Spleen (tissue), 7 donors: Measurements from ENCODE around the gene MYH1.

Source experiments
- POLR2A ChIP-seq, 3 donors: fragments of 450-650 bp; IDR thresholded peaks; one replicate each; pipeline ENCODE4 v1.5.1; 2017; ENCODE audit warnings: antibody characterized with exemption in 3 of 3, mild to moderate bottlenecking in 1 of 3
- TF ChIP-seq, protein P1 (sequence below), 11 experiments: fragments of 200-600 bp in 7 of 11; fragments of 450-650 bp in 4 of 11; sonication (generic) in 4 of 11; IDR thresholded peaks in 8 of 11; conservative IDR thresholded peaks in 3 of 11; 1 replicate in 7 of 11; 2 replicates in 4 of 11; pipeline versions ENCODE4 v1.4.0 to v1.8.0; 2016 to 2021; ENCODE audit warnings: antibody characterized with exemption in 11 of 11, inconsistent platforms in 4 of 11, mild to moderate bottlenecking in 1 of 11
- donor health status: DM: no; HTN: no; CAD: no; lungs with moderate emphysema.
- donor health status: DM: no; HTN: no; CAD: no.
- donor health status: DM: no; HTN: no; CAD: no.

DNA sequence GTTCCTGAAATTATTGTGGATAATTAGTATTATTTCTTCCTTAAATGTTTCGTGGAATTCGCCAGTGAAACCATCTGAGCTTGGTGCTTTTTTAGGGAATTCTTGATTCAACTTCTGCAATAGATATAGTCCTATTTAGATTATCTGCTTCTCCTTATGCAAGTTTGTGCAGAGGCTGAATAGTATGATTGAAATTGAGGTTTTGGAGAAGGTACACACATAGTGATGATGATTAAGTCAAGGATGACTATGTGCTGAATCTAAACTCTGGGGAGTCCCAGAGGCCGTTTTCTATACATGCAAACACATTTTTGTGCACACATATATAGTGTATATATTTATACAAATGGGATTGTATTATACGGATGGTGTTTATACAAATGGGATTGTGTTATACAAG is 43.8 kb downstream of the MYH1 start:
- TF ChIP-seq, protein P1, sequence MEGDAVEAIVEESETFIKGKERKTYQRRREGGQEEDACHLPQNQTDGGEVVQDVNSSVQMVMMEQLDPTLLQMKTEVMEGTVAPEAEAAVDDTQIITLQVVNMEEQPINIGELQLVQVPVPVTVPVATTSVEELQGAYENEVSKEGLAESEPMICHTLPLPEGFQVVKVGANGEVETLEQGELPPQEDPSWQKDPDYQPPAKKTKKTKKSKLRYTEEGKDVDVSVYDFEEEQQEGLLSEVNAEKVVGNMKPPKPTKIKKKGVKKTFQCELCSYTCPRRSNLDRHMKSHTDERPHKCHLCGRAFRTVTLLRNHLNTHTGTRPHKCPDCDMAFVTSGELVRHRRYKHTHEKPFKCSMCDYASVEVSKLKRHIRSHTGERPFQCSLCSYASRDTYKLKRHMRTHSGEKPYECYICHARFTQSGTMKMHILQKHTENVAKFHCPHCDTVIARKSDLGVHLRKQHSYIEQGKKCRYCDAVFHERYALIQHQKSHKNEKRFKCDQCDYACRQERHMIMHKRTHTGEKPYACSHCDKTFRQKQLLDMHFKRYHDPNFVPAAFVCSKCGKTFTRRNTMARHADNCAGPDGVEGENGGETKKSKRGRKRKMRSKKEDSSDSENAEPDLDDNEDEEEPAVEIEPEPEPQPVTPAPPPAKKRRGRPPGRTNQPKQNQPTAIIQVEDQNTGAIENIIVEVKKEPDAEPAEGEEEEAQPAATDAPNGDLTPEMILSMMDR (IDR thresholded peaks at IDR 0.05 in 8 of 11, conservative IDR thresholded peaks at IDR 0.05 in 3 of 11) = no peak
- no peak for TF ChIP-seq POLR2A (IDR thresholded peaks at IDR 0.05)
